GM18858 (cell line): ENCODE data around the gene MAML2.
"Not testable (repeated sequence)": the region's sequence is repeated elsewhere in the genome, so short reads cannot be mapped to it uniquely, and the experiment has no call there.

Experiments
- ATAC-seq: cut with Tn5 transposase; IDR thresholded peaks from one replicate; pipeline ENCODE4 v1.9.1; 2021; ENCODE audit not compliant: unreplicated experiment

Gene MAML2

GRCh38 chr11:96293598-96294021, 49.4 kb downstream of the MAML2 start:
- ATAC-seq, result peak; percentile 85

GRCh38 chr11:96293109-96293508, 49.9 kb downstream of the MAML2 start:
- no peak for ATAC-seq

GRCh38 chr11:96292291-96293010, 50.5 kb downstream of the MAML2 start:
- no peak for ATAC-seq

GRCh38 chr11:96290631-96291030, 52.4 kb downstream of the MAML2 start:
- ATAC-seq, result no peak

- ATAC-seq, result no peak
Observed at GRCh38 chr11:96290031-96290430, 53.0 kb downstream of the MAML2 start.

- ATAC-seq, result peak; percentile 56
Observed at GRCh38 chr11:96288915-96289314, 54.1 kb downstream of the MAML2 start.

- no peak for ATAC-seq
Observed at GRCh38 chr11:96287822-96288439, 55.1 kb downstream of the MAML2 start.

- ATAC-seq, result not testable (repeated sequence)
Observed at GRCh38 chr11:96285985-96286384, 57.0 kb downstream of the MAML2 start.

- no peak for ATAC-seq
Observed at GRCh38 chr11:96284917-96285316, 58.1 kb downstream of the MAML2 start.

GRCh38 chr11:96284401-96284800, 58.6 kb downstream of the MAML2 start:
- no peak for ATAC-seq

GRCh38 chr11:96282625-96283220, 60.3 kb downstream of the MAML2 start:
- ATAC-seq, result no peak

GRCh38 chr11:96280444-96280843, 62.6 kb downstream of the MAML2 start:
- ATAC-seq, result no peak

GRCh38 chr11:96279896-96280290, 63.1 kb downstream of the MAML2 start:
- ATAC-seq, result no peak

GRCh38 chr11:96279018-96279895, 63.7 kb downstream of the MAML2 start:
- no peak for ATAC-seq

- ATAC-seq, result no peak
Observed at GRCh38 chr11:96278039-96278897, 64.7 kb downstream of the MAML2 start.

- ATAC-seq, result no peak
Observed at GRCh38 chr11:96277696-96278038, 65.3 kb downstream of the MAML2 start.

GRCh38 chr11:96276836-96277235, 66.2 kb downstream of the MAML2 start:
- no peak for ATAC-seq

GRCh38 chr11:96275801-96276594, 67.0 kb downstream of the MAML2 start:
- no peak for ATAC-seq

GRCh38 chr11:96273507-96273906, 69.5 kb downstream of the MAML2 start:
- no peak for ATAC-seq
